ENCODE measurements around the gene TCF3.

The TCF3 gene

DNA sequence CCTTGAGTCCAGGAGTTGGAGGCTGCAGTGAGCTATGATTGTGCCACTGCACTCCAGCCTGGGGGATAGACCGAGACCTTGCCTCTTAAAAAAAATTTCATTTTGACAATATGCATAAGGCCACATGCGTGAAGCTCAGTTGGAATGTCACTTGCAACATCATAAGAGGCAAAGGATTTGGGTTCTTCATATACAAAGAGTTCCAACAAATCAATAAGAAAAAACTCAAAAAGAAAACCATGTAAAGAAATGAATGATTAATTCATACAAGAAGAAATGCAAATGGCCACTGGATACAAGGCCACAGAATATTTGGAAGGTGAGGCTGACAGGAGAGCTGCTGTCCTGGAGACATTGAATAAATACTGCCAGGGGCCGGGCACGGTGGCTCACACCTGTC is 9.6 kb upstream of the TCF3 start:
- no peak for DNase-seq (ENCODE audit: insufficient read length, low spot score)
- FAIRE-seq = no peak
- TF ChIP-seq POLR2A (IDR thresholded peaks at IDR 0.05; ENCODE audit: low read depth, low read length) (no peak), TAF1 (IDR thresholded peaks at IDR 0.05; ENCODE audit: low read depth, low read length) (no peak), PAX5 (IDR thresholded peaks at IDR 0.05; ENCODE audit: insufficient read depth, low read length, severe bottlenecking) (no peak), POU2F2 (IDR thresholded peaks at IDR 0.05; ENCODE audit: low read depth, low read length) (no peak), SPI1 (IDR thresholded peaks at IDR 0.05; ENCODE audit: low read depth, low read length) (no peak), POLR2AphosphoS5 (IDR thresholded peaks at IDR 0.05; ENCODE audit: low read depth, low read length) (no peak)

DNA sequence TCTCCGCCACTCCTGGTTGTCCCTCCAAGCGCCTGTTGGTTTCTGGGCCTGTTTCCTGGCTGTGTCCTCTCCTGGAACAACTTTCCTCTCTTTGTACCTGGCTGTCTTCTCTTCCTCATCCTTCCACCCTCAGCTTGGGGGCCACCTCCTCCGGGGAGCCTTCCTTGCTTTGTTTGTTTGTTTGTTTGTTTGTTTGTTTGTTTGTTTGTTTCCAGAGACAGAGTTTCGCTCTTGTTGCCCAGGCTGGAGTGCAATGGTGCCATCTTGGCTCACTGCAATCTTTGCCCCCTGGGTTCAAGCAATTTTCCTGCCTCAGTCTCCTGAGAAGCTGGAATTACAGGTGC is 6.6 kb upstream of the TCF3 start:
- FAIRE-seq (no peak), DNase-seq (ENCODE audit: insufficient read length, low spot score) (no peak)
- TF ChIP-seq POLR2A (IDR thresholded peaks at IDR 0.05; ENCODE audit: low read depth, low read length) (no peak), SPI1 (IDR thresholded peaks at IDR 0.05; ENCODE audit: low read depth, low read length) (no peak), TAF1 (IDR thresholded peaks at IDR 0.05; ENCODE audit: low read depth, low read length) (no peak), POU2F2 (IDR thresholded peaks at IDR 0.05; ENCODE audit: low read depth, low read length) (no peak), POLR2AphosphoS5 (IDR thresholded peaks at IDR 0.05; ENCODE audit: low read depth, low read length) (no peak), PAX5 (IDR thresholded peaks at IDR 0.05; ENCODE audit: insufficient read depth, low read length, severe bottlenecking) (no peak)

DNA sequence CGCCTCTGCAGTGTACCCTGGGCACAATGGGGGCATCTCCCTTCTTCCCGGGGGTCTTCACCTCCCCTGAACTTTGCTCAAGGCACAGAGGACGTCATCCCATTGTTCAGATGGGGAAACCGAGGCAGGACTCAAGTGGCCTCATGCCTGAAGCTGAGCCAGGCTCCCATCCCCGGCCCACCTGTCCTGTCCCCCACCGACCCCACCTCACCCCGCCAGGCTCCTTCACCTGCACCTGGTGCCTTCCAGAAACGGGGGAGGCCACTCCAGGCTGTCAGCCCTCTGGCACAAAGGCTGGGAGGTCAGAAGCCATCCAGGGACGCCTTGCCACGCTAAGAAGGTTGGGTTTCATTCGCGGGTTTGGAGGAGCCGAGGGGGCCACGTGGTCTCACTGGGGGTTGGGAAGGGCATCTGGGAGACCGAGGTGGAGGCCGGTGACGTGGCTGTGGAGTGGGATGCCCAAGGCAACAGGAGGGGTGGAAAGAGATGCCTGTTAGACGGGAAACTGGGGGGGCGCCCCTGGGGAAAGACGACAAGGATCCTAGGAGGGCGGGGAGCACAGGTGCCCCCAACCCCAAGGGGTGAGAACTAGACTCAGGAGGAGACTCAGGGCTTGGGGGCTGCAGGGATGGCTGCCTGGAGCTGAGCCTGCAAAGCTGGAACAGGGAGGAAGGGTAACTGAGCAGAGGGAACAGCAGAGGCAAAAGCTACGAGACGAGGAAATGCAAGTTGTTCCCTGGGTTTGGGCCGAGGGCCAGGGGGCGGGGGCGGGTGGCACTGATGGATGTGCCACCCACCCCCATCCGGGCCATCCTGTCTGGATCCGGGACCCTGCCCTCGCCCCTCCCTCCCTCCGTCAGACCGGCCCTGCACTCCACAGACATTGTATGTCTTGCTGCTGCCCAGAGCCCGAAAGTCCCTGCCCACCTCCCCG is 6.0 kb upstream of the TCF3 start:
- no peak for TF ChIP-seq POLR2A (IDR thresholded peaks at IDR 0.05; ENCODE audit: low read depth, low read length)
- no peak for TF ChIP-seq POU2F2 (IDR thresholded peaks at IDR 0.05; ENCODE audit: low read depth, low read length)
- TF ChIP-seq TAF1 (IDR thresholded peaks at IDR 0.05; ENCODE audit: low read depth, low read length) = no peak
- FAIRE-seq (no peak), DNase-seq (ENCODE audit: insufficient read length, low spot score) (no peak)

DNA sequence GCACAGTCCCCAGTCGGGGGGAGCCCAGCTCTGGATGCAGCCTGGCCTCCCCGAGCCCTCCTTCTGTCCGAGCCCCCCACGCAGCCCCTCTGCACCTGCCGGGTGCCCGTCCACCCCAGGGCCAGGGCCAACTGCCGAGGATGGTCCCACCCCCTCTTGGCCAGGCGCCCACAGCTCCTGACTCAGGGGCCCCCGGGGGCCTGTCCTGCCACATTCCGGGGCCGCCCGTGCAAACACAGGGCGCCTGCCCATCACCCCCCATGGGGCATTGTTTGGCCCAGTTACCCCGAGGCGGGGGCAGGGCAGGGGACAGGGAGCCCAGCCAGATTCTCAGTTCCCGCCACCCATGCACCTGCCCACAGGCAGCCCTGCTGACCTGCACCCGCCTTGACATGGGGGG is 5.3 kb upstream of the TCF3 start:
- TF ChIP-seq TAF1 (IDR thresholded peaks at IDR 0.05; ENCODE audit: low read depth, low read length) = no peak
- TF ChIP-seq PAX5 (IDR thresholded peaks at IDR 0.05; ENCODE audit: insufficient read depth, low read length, severe bottlenecking) = no peak
- no peak for TF ChIP-seq POLR2AphosphoS5 (IDR thresholded peaks at IDR 0.05; ENCODE audit: low read depth, low read length)
- TF ChIP-seq POLR2A (IDR thresholded peaks at IDR 0.05; ENCODE audit: low read depth, low read length) = no peak
- TF ChIP-seq SPI1 (IDR thresholded peaks at IDR 0.05; ENCODE audit: low read depth, low read length) = no peak
- no peak for TF ChIP-seq POU2F2 (IDR thresholded peaks at IDR 0.05; ENCODE audit: low read depth, low read length)
- FAIRE-seq = no peak
- no peak for DNase-seq (ENCODE audit: insufficient read length, low spot score)

DNA sequence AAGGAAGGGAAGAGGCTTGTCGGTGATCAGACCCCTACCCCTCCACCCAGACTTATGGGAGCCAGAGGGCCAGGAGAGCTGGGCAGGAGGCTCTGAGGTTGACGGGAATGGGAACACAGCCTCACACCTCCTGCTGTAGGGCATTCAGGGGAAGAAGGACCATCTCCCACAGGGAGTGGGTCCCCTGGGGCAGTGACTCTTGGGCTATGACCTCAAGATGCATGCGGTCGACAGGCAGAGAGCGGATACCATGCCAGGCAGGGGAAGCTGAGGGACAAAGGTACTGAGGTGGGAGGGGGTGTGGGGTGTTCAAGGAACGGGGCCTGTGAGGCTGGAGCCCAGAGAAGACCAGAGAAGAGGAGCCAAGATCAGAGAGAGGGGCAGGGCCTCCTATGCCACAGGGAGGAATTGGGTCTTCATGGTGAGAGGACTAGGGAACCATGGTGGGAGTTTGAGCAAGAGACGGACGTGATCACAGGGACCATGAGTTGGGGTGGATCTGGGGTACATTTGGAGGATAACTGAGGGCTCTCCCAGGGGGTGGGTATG is 4.6 kb upstream of the TCF3 start:
- no peak for DNase-seq (ENCODE audit: insufficient read length, low spot score)
- no peak for FAIRE-seq
- no peak for TF ChIP-seq TAF1 (IDR thresholded peaks at IDR 0.05; ENCODE audit: low read depth, low read length)
- TF ChIP-seq POU2F2 (IDR thresholded peaks at IDR 0.05; ENCODE audit: low read depth, low read length) = no peak
- no peak for TF ChIP-seq POLR2A (IDR thresholded peaks at IDR 0.05; ENCODE audit: low read depth, low read length)
- no peak for TF ChIP-seq SPI1 (IDR thresholded peaks at IDR 0.05; ENCODE audit: low read depth, low read length)
- no peak for TF ChIP-seq PAX5 (IDR thresholded peaks at IDR 0.05; ENCODE audit: insufficient read depth, low read length, severe bottlenecking)
- TF ChIP-seq POLR2AphosphoS5 (IDR thresholded peaks at IDR 0.05; ENCODE audit: low read depth, low read length) = no peak

DNA sequence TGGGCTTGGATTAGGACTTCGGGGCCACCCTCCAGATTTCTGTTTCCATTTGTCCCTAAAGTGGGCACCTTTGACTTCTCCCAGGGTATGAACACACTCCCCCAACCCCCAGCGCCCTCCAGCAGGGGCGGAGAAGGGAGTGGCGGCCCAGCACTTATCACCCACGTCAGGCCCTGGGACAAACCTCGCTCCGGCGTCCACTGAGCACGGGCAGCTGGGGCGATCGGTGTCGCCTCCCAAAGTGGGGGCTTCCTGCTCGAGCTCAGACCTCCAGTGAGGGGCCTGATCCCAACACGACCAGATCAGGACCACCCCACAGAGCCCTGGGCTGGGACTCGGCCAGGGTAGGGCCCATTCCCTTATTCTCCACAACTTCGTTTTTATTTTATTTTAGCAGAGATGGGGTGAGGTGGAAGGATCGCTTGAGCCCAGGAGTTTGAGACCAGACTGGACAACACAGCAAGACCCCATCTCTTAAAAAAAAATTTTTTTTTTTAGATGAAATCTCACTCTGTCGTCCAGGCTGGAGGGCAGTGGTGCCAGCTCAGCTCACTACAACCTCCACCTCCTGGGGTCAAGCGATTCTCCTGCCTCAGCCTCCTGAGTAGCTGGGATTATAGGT is 3.7 kb upstream of the TCF3 start:
- no peak for DNase-seq (ENCODE audit: insufficient read length, low spot score)
- no peak for FAIRE-seq
- TF ChIP-seq POLR2AphosphoS5 (IDR thresholded peaks at IDR 0.05; ENCODE audit: low read depth, low read length) (no peak), POLR2A (IDR thresholded peaks at IDR 0.05; ENCODE audit: low read depth, low read length) (no peak), SPI1 (IDR thresholded peaks at IDR 0.05; ENCODE audit: low read depth, low read length) (no peak), TAF1 (IDR thresholded peaks at IDR 0.05; ENCODE audit: low read depth, low read length) (no peak)

DNA sequence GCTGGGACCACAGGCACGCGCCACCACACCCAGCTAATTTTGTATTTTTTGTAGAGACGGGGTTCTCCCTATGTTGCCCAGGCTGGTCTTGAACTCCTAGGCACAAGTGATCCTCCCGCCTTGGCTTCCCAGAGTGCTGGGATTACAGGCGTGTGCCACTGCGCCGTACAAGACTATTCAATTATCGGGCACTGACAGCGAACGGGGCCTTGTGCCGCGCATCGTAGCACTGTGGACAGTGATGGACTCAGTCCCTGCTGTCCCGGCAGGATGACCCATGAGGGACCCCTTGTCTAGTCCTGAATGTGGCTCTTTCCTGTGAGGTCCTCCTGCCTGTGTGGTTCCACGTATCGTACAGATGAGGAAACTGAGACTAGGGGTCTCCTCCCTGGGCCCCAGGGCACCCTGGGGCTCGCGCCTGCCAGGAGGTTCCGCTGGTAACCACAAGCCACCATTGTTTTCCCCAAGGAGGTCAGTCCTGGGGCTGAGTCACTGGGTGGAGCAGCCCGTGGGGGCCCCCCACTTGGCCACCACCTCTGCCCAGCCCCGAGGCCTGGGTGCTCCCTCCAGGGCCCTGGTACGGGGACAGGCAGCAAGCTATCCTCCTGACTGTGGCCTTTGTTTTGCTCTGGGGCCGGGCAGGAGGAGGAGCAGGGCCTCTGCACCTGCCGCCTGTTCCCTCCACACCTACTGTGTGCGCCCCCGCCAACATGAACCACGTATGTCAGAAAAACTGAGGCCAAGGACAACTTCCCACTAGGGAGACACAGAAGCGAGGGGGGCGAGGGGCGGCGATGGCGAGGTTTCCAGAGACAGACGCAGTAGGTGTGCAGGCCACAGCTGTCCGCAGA is 2.9 kb upstream of the TCF3 start:
- DNase-seq (ENCODE audit: insufficient read length, low spot score) (no peak), FAIRE-seq (no peak)
- no peak for TF ChIP-seq POLR2AphosphoS5 (IDR thresholded peaks at IDR 0.05; ENCODE audit: low read depth, low read length)
- no peak for TF ChIP-seq SPI1 (IDR thresholded peaks at IDR 0.05; ENCODE audit: low read depth, low read length)
- no peak for TF ChIP-seq TAF1 (IDR thresholded peaks at IDR 0.05; ENCODE audit: low read depth, low read length)
- TF ChIP-seq POLR2A (IDR thresholded peaks at IDR 0.05; ENCODE audit: low read depth, low read length) = no peak
- no peak for TF ChIP-seq POU2F2 (IDR thresholded peaks at IDR 0.05; ENCODE audit: low read depth, low read length)
- no peak for TF ChIP-seq PAX5 (IDR thresholded peaks at IDR 0.05; ENCODE audit: insufficient read depth, low read length, severe bottlenecking)

DNA sequence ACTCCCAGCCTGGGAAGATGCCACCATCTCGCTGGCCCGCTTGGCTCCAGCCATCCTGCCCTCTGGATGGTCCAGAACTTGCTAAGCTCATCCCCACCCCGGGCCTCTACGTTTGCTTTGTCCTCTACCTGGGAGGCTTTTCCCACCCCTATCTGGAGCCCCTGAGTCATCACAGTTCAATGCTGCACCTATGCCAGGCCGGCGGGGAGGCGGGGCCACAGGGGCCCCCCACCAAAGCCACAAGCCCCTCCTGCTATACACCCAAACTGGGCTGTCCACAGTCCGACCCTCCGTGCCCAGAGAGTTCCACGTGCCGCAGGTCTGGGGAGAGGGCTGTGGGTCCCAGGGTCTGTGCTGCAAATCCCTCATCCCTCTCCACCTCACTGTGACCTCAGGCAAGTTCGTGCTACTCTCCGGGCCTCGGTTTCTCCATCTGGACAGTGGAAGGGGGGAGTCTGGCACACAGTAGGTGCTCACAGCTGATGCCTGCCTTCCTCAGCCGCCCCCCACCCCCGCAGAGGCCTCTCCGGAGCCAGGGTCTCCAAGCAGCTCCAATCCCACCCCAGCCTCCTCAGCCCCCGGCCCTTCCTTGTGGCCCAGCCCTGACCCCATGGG is 1.9 kb upstream of the TCF3 start:
- TF ChIP-seq PAX5 (IDR thresholded peaks at IDR 0.05; ENCODE audit: insufficient read depth, low read length, severe bottlenecking) = no peak
- no peak for DNase-seq (ENCODE audit: insufficient read length, low spot score)
- no peak for FAIRE-seq

DNA sequence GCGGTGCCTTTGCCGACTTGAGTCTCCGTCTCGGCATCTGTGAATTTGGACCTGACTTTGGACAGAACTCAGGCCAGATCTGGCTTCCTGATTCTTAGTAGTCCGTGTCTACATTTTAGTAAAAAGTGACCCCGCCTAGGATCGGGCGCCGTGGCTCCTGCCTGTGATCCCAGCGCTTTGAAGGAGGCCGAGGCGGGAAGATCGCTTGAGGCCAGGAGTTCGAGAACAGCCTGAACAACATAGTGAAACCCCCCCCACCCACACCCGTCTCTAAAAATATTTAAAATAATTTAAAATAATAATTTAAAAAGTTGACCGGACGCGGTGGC is 849 bp upstream of the TCF3 start:
- DNase-seq (ENCODE audit: insufficient read length, low spot score) (no peak), FAIRE-seq (no peak)
- TF ChIP-seq TAF1 (IDR thresholded peaks at IDR 0.05; ENCODE audit: low read depth, low read length) (no peak), SPI1 (IDR thresholded peaks at IDR 0.05; ENCODE audit: low read depth, low read length) (no peak), PAX5 (IDR thresholded peaks at IDR 0.05; ENCODE audit: insufficient read depth, low read length, severe bottlenecking) (no peak), POU2F2 (IDR thresholded peaks at IDR 0.05; ENCODE audit: low read depth, low read length) (no peak), POLR2A (IDR thresholded peaks at IDR 0.05; ENCODE audit: low read depth, low read length) (no peak)
